Thyroid gland (tissue), 4 donors: ENCODE data around the gene OR2AE1. TPM values are rescaled to one million over a fixed set of nuclear protein-coding genes. Genes with fewer than 3 reads are reported as not detected.

Source experiments
- DNase-seq, 2 donors: peaks; one replicate each; pipeline ENCODE4 v3.0.0-alpha.2; 2019
- H3K27ac ChIP-seq, 3 donors: fragments of 200-600 bp; sonication (generic); 1 replicate in 2 of 3; 2 replicates in 1 of 3; pipeline ENCODE4 v1.5.1; 2016 to 2019; ENCODE audit warnings: mild to moderate bottlenecking in 1 of 3, moderate library complexity in 1 of 3
- H3K27me3 ChIP-seq: fragments of 200-600 bp; sonication (generic); one replicate; pipeline ENCODE4 v1.5.1; 2019
- H3K36me3 ChIP-seq, 2 donors: fragments of 200-600 bp; sonication (generic); one replicate each; pipeline ENCODE4 v1.5.1; 2016 to 2019
- H3K4me1 ChIP-seq, 2 donors: fragments of 200-600 bp; sonication (generic); one replicate each; pipeline ENCODE4 v1.5.1; 2017 to 2019
- H3K4me3 ChIP-seq, 3 donors: fragments of 200-600 bp; sonication (generic); replicated peaks in 1 of 3; 1 replicate in 2 of 3; 2 replicates in 1 of 3; pipeline ENCODE4 v1.5.1; 2016; ENCODE audit warnings: mild to moderate bottlenecking in 1 of 3
- H3K9me3 ChIP-seq: fragments of 200-600 bp; sonication (generic); one replicate; pipeline ENCODE4 v1.5.1; 2017
- POLR2A ChIP-seq, 2 donors: fragments of 450-650 bp; IDR thresholded peaks; one replicate each; pipeline ENCODE4 v1.6.1; 2017; ENCODE audit warnings: antibody characterized with exemption in 2 of 2, mild to moderate bottlenecking in 2 of 2, moderate library complexity in 1 of 2
- WGBS, 2 donors: methylation state at CpG; one replicate each; pipeline ENCODE4 v1.1.5; 2017; 5-methylcytosine and 5-hydroxymethylcytosine counted together
- intact Hi-C: fragments of 100-400 bp; cut with DNase I; formaldehyde crosslinking; loops from one replicate; pipeline ENCODE4 v1.15.1; 2023
- total RNA-seq, 4 donors: library from RNA; depleted of rRNA; stranded (reverse); fragments of >200 nt; gene quantifications; one replicate each; pipeline ENCODE4 v1.2.3, GENCODE V29; 2016
- TF ChIP-seq, protein P1 (sequence below), 6 experiments: fragments of 200-600 bp in 3 of 6; fragments of 450-650 bp in 3 of 6; sonication (generic) in 3 of 6; IDR thresholded peaks; one replicate each; pipeline ENCODE4 v1.5.1; 2016 to 2019; ENCODE audit warnings: antibody characterized with exemption in 6 of 6, mild to moderate bottlenecking in 2 of 6, inconsistent platforms in 1 of 6, moderate library complexity in 1 of 6

The OR2AE1 gene
- total RNA-seq, 4 donors from 2014 or later, result 0.45 to 1.2 TPM; not detected in 2

DNA sequence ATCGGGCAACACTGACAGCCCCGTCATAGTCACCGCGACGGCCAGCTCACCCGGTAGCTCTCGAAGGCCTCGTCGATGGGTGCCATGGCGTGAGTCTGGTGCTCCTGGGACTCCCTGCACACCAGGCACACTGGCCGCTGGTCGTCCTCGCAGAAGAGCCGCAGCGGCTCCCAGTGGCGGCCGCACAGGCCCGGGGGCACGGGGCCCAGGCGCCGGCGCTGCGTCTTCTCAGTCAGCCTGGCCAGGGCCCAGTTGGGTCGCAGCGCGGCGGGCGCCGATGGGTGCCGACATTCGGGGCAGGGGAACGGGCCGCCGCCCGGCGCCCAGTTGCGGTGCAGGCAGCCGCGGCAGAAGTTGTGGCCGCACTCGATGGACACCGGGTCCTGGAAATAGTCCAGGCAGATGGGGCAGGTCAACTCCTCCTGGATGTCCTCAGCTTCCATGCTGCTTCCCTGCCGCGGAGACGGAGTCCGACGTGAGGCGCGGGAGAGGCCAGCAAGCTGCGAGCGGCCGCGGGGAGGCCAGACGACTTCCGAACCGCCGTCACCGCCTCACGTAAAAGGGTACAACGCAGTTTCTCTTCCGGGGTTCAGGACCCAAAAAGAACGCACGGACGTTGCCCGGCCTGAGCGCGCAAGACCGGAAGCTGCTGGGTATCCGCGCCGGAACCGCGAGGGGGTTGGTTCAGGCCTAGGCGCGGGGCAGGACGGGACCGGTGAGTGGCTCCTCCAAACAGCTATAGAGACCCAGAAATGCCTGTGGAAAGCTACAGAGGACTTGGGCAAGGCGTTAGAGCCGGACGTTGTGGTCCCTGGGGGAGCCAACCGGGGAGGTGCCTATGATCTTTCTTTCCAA lies 42.4 kb upstream of the OR2AE1 start, which contains the start of gene TRIM4:
Gene TRIM4 (minus strand): TSS at position 572 of the 855 bp plus-strand sequence. CDS start 129 bp downstream, at position 443.
- peak; percentile 91 to 93 for DNase-seq
- TF ChIP-seq, protein P1, sequence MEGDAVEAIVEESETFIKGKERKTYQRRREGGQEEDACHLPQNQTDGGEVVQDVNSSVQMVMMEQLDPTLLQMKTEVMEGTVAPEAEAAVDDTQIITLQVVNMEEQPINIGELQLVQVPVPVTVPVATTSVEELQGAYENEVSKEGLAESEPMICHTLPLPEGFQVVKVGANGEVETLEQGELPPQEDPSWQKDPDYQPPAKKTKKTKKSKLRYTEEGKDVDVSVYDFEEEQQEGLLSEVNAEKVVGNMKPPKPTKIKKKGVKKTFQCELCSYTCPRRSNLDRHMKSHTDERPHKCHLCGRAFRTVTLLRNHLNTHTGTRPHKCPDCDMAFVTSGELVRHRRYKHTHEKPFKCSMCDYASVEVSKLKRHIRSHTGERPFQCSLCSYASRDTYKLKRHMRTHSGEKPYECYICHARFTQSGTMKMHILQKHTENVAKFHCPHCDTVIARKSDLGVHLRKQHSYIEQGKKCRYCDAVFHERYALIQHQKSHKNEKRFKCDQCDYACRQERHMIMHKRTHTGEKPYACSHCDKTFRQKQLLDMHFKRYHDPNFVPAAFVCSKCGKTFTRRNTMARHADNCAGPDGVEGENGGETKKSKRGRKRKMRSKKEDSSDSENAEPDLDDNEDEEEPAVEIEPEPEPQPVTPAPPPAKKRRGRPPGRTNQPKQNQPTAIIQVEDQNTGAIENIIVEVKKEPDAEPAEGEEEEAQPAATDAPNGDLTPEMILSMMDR (IDR thresholded peaks at IDR 0.05), result peak in 1 of 6 experiments; percentile 25
- TF ChIP-seq POLR2A (IDR thresholded peaks at IDR 0.05), result peak in 1 of 2 donors; percentile 86
- Histone ChIP-seq H3K9me3 (no peaks in the 10 kb centered on the region), H3K4me3 (peak within 1 kb of the TSS; percentile 37 to 89 (median 82)), H3K36me3 (no peaks in the 10 kb centered on the region), H3K27ac (peak within 1 kb of the TSS; percentile 64 to 86 (median 84)), H3K27me3 (no peaks in the 10 kb centered on the region), H3K4me1 (peaks cover 24 to 32% of the 10 kb centered on the region in 2 donors)
- WGBS, 2 donors, result 1 to 2% methylated on average over 27 to 34 of the region's 81 CpGs
- intact Hi-C loops, result no loop called here

DNA sequence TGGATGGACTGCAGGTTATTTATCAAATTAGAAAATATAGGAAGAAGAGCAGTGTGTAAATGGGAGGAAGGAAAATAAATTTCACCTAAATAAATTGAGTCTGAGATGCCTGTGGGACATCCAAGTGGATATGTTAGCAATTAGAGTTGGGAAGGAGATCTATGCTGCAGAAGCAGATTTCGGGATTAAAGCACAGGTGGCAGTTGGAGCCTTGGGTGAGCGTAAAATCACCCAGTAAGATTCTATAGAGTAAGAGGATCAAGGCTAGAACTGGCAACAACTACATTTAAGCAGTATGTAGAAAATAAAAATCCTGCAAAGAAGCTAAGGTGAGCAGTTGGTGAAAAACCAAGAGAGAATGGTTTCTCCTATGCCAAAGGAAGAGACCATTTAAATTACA lies 34.1 kb upstream of the OR2AE1 start:
- Histone ChIP-seq H3K27me3 (no peaks in the 10 kb centered on the region), H3K4me3 (no peak overlapping the region), H3K27ac (no peak overlapping the region), H3K36me3 (peaks cover 15 to 20% of the 10 kb centered on the region in 2 donors), H3K4me1 (peaks cover 0 to under 1% of the 10 kb centered on the region in 2 donors), H3K9me3 (no peaks in the 10 kb centered on the region)
- WGBS, 2 donors, result 93 to 96% methylated on average over 2 of the region's 2 CpGs
- no peak for DNase-seq
- no peak for TF ChIP-seq POLR2A (IDR thresholded peaks at IDR 0.05)
- TF ChIP-seq, protein P1 (IDR thresholded peaks at IDR 0.05), result no peak
- intact Hi-C loops, result no loop called here

DNA sequence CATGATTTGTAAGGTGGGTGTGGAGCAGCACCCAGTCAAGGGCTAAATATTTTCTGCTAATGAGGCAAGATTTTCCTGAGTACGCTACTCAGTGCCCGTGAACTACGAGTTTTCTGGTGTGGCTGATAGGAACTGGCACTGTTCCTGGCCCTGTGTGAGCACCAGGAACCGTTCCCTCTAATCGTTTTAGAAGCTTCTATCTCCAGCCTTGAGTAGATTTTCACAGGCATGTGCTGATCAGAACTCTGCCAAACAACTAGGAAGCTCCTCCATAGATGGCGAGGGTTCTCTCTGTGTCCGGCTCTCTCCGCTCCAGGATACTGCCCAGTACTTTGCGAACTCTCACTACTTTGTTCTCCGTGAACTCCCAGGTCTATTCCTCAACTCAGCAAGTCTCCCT lies 24.7 kb upstream of the OR2AE1 start:
- WGBS, 2 donors, result 96 to 97% methylated on average over 10 of the region's 10 CpGs
- intact Hi-C loops, result no loop called here
- DNase-seq, result no peak
- TF ChIP-seq, protein P1 (IDR thresholded peaks at IDR 0.05), result no peak
- TF ChIP-seq POLR2A (IDR thresholded peaks at IDR 0.05), result no peak
- Histone ChIP-seq H3K27me3 (no peaks in the 10 kb centered on the region), H3K36me3 (peaks cover 36 to 52% of the 10 kb centered on the region in 2 donors), H3K4me3 (no peak overlapping the region), H3K9me3 (no peaks in the 10 kb centered on the region), H3K27ac (no peak overlapping the region), H3K4me1 (no peaks in the 10 kb centered on the region)

DNA sequence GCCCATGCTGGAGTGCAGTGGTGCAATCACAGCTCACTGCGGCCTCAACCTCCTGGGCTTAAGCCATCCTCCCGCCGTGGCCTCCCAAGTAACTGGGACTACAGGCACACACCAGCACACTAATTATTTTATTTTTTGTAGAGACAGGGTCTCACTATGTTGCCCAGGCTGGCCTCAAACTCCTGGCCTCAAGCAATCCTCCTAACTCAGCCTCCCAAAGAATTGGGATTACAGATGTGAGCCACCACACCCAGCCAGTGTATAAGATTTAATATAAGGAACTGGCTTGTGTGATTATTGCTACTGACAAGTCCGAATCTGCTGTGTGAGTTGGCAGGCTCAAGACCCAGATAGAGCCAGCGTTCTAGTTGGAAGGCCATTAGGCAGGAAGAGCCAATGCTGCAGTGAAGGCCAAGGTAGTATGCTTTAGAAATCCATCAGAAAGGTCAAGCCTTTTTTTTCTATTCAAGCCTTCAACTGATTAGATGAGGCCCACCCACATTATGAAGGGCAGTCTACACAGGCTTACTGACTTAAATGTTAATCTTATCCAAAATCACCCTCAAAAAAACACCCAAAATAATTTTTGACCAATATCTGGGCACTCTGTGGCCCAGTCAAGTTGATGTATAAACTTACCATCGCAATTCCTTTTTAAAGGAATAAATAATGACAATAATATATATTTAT lies 23.1 kb upstream of the OR2AE1 start:
- intact Hi-C loops, result no loop called here
- H3K36me3 ChIP-seq, result peaks cover 36 to 40% of the 10 kb centered on the region in 2 donors
- 96 to 100% methylated on average over 6 of the region's 6 CpGs for WGBS, 2 donors
- DNase-seq, result no peak
- no peaks in the 10 kb centered on the region for H3K9me3 ChIP-seq
- H3K4me1 ChIP-seq, result no peaks in the 10 kb centered on the region
- H3K27me3 ChIP-seq, result no peaks in the 10 kb centered on the region
- no peak overlapping the region for H3K4me3 ChIP-seq
- no peak overlapping the region for H3K27ac ChIP-seq
- TF ChIP-seq POLR2A (IDR thresholded peaks at IDR 0.05), result no peak
- TF ChIP-seq, protein P1 (IDR thresholded peaks at IDR 0.05), result no peak
